ENCODE results near the gene NRIP1.

Gene NRIP1

GRCh38 chr21:15065392-15066122 is 757 bp upstream of the NRIP1 start:
- peak; percentile 89 for DNase-seq

- peak; percentile 83 for DNase-seq
These were observed 805 bp downstream of the NRIP1 start for GRCh38 chr21:15063814-15064575.

- peak; percentile 71 for DNase-seq
These were observed 1.6 kb downstream of the NRIP1 start for GRCh38 chr21:15063081-15063813.

GRCh38 chr21:15062606-15062965 is 2.2 kb downstream of the NRIP1 start:
- DNase-seq: no peak

GRCh38 chr21:15061747-15062605 is 2.8 kb downstream of the NRIP1 start:
- DNase-seq: no peak

- no peak for DNase-seq
These were observed 3.5 kb downstream of the NRIP1 start for GRCh38 chr21:15061279-15061678.

GRCh38 chr21:15060543-15061175 is 4.1 kb downstream of the NRIP1 start:
- DNase-seq: no peak

GRCh38 chr21:15059397-15059796 is 5.4 kb downstream of the NRIP1 start:
- no peak for DNase-seq

- no peak for DNase-seq
These were observed 5.9 kb downstream of the NRIP1 start for GRCh38 chr21:15058854-15059263.

- DNase-seq: no peak
These were observed 7.5 kb downstream of the NRIP1 start for GRCh38 chr21:15057285-15057684.

- DNase-seq: no peak
These were observed 10.1 kb downstream of the NRIP1 start for GRCh38 chr21:15054606-15055239.

- no peak for DNase-seq
These were observed 10.7 kb downstream of the NRIP1 start for GRCh38 chr21:15054089-15054488.

GRCh38 chr21:15053500-15053899 is 11.3 kb downstream of the NRIP1 start:
- DNase-seq: no peak

GRCh38 chr21:15052459-15052763 is 12.4 kb downstream of the NRIP1 start:
- DNase-seq: no peak

GRCh38 chr21:15051644-15052458 is 12.9 kb downstream of the NRIP1 start:
- DNase-seq: no peak

- DNase-seq: no peak
These were observed 14.0 kb downstream of the NRIP1 start for GRCh38 chr21:15050568-15051377.

GRCh38 chr21:15045017-15045416 is 19.8 kb downstream of the NRIP1 start:
- DNase-seq: no peak

- DNase-seq: no peak
These were observed 22.3 kb downstream of the NRIP1 start for GRCh38 chr21:15042531-15042930.

- no peak for DNase-seq
These were observed 25.0 kb downstream of the NRIP1 start for GRCh38 chr21:15039607-15040299.

- DNase-seq: no peak
These were observed 26.9 kb downstream of the NRIP1 start for GRCh38 chr21:15037900-15038293.

Data from activated CD8-positive, alpha-beta memory T cell treated with anti-CD3 and anti-CD28 coated beads for 24 hours (primary cell).